GM12878 (cell line): ENCODE results near the gene POLN.

Experiments
- BCLAF1 ChIP-seq: fragments of 450-650 bp; IDR thresholded peaks from 2 replicates; pipeline ENCODE4 v1.6.1; 2017; ENCODE audit warnings: antibody characterized with exemption, mild to moderate bottlenecking, moderate library complexity
- CEBPB ChIP-seq, 2 experiments: fragments of 150-350 bp in 1 of 2; IDR thresholded peaks; 2 replicates each; pipeline ENCODE4 v1.6.1; 2012 to 2014; ENCODE audit warnings: low read depth in 2 of 2, low read length in 2 of 2, borderline replicate concordance in 1 of 2, inconsistent platforms in 1 of 2
- JUND ChIP-seq: IDR thresholded peaks from 2 replicates; pipeline ENCODE4 v1.6.1; 2012; ENCODE audit warnings: low read depth, mild to moderate bottlenecking, low read length, improper control_type of control experiment, moderate library complexity
- POLR2A ChIP-seq: IDR thresholded peaks from 2 replicates; pipeline ENCODE4 v1.6.1; 2011; ENCODE audit warnings: low read depth, mild to moderate bottlenecking, low read length
- SP1 ChIP-seq: IDR thresholded peaks from one replicate; pipeline ENCODE4 v1.6.1; 2011; ENCODE audit warnings: low read depth, low read length
- SRF ChIP-seq, 2 experiments: IDR thresholded peaks; 2 replicates each; pipeline ENCODE4 v1.6.1; 2011; ENCODE audit warnings: low read depth in 2 of 2, low read length in 2 of 2, mild to moderate bottlenecking in 1 of 2, moderate library complexity in 1 of 2
- ZNF274 ChIP-seq: IDR thresholded peaks from one replicate; pipeline ENCODE4 v1.8.0; 2011; ENCODE audit not compliant: insufficient read length, insufficient read depth
- ZZZ3 ChIP-seq: IDR thresholded peaks from 2 replicates; pipeline ENCODE4 v1.6.1; 2011; ENCODE audit warnings: low read depth; ENCODE audit not compliant: control insufficient read depth, insufficient read length
- TF ChIP-seq, protein P1 (sequence below): fragments of 450-650 bp; IDR thresholded peaks from 2 replicates; pipeline ENCODE4 v1.6.1; 2017; ENCODE audit warnings: mild to moderate bottlenecking, low read depth, inconsistent platforms; ENCODE audit not compliant: poor library complexity, severe bottlenecking
- TF ChIP-seq, protein P2 (sequence below), 3 experiments: IDR thresholded peaks in 2 of 3; conservative IDR thresholded peaks in 1 of 3; 2 replicates each; pipeline ENCODE4 v1.5.1; 2011; ENCODE audit warnings: low read depth in 3 of 3, low read length in 3 of 3, mild to moderate bottlenecking in 3 of 3, control low read depth in 2 of 3, moderate library complexity in 2 of 3, inconsistent platforms in 1 of 3, mixed read lengths in 1 of 3; ENCODE audit not compliant: control insufficient read depth in 2 of 3, insufficient read depth in 1 of 3; ENCODE audit errors: extremely low read depth in 1 of 3
- TF ChIP-seq, protein P3 (sequence below): IDR thresholded peaks from 2 replicates; pipeline ENCODE4 v1.6.1; 2012; ENCODE audit warnings: low read depth, low read length, improper control_type of control experiment

GRCh38 chr4:2073808-2074481 lies 168.0 kb downstream of the POLN start:
- TF ChIP-seq, protein P1, sequence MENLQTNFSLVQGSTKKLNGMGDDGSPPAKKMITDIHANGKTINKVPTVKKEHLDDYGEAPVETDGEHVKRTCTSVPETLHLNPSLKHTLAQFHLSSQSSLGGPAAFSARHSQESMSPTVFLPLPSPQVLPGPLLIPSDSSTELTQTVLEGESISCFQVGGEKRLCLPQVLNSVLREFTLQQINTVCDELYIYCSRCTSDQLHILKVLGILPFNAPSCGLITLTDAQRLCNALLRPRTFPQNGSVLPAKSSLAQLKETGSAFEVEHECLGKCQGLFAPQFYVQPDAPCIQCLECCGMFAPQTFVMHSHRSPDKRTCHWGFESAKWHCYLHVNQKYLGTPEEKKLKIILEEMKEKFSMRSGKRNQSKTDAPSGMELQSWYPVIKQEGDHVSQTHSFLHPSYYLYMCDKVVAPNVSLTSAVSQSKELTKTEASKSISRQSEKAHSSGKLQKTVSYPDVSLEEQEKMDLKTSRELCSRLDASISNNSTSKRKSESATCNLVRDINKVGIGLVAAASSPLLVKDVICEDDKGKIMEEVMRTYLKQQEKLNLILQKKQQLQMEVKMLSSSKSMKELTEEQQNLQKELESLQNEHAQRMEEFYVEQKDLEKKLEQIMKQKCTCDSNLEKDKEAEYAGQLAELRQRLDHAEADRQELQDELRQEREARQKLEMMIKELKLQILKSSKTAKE, result no peak
- TF ChIP-seq POLR2A (no peak), JUND (no peak), ZZZ3 (no peak), CEBPB (IDR thresholded peaks at IDR 0.05; ENCODE audit: borderline replicate concordance in 1 of 2, low read depth in 2 of 2, low read length in 2 of 2) (no peak), BCLAF1 (no peak), SRF (IDR thresholded peaks at IDR 0.05; ENCODE audit: low read depth in 2 of 2, low read length in 2 of 2) (no peak), SP1 (no peak), ZNF274 (no peak)
- TF ChIP-seq, protein P2, sequence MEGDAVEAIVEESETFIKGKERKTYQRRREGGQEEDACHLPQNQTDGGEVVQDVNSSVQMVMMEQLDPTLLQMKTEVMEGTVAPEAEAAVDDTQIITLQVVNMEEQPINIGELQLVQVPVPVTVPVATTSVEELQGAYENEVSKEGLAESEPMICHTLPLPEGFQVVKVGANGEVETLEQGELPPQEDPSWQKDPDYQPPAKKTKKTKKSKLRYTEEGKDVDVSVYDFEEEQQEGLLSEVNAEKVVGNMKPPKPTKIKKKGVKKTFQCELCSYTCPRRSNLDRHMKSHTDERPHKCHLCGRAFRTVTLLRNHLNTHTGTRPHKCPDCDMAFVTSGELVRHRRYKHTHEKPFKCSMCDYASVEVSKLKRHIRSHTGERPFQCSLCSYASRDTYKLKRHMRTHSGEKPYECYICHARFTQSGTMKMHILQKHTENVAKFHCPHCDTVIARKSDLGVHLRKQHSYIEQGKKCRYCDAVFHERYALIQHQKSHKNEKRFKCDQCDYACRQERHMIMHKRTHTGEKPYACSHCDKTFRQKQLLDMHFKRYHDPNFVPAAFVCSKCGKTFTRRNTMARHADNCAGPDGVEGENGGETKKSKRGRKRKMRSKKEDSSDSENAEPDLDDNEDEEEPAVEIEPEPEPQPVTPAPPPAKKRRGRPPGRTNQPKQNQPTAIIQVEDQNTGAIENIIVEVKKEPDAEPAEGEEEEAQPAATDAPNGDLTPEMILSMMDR (IDR thresholded peaks at IDR 0.05 in 2 of 3, conservative IDR thresholded peaks at IDR 0.05 in 1 of 3; ENCODE audit: control insufficient read depth in 2 of 3, extremely low read depth in 1 of 3, insufficient read depth in 1 of 3, low read depth in 3 of 3, low read length in 3 of 3), result no peak
- TF ChIP-seq, protein P3, sequence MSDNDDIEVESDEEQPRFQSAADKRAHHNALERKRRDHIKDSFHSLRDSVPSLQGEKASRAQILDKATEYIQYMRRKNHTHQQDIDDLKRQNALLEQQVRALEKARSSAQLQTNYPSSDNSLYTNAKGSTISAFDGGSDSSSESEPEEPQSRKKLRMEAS, result no peak
